ENCODE results near the gene APOO.
A peak's percentile ranks its signal among the peaks of the same experiment; 100 is the strongest.

APOO gene

GRCh38 chrX:23817979-23818336 is 89.8 kb downstream of the APOO start:
- no peak for DNase-seq (ENCODE audit: low read depth)

GRCh38 chrX:23816179-23816578 is 91.6 kb downstream of the APOO start:
- no peak for DNase-seq (ENCODE audit: low read depth)

GRCh38 chrX:23815376-23815775 is 92.4 kb downstream of the APOO start:
- no peak for DNase-seq (ENCODE audit: low read depth)

DNA sequence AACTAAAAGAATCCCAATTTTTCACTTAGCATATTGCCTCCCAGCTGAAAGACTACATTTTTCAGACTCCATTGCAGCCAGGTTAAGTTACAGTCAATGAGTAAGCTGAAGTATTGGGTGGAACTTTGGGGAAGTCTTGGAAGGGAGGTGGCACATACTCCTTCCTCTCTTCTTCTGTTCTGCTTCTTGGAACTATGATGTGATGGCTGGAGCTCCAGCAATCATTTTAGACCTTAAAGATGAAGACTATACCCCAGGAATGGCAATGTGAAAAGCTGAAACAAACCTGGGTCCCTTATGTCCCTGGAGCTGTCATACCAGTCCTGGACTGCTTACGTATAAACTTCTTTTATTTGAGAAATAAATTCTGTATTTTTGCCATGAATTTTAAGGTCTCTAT is 93.9 kb downstream of the APOO start:
- no peak for DNase-seq (ENCODE audit: low read depth)

DNA sequence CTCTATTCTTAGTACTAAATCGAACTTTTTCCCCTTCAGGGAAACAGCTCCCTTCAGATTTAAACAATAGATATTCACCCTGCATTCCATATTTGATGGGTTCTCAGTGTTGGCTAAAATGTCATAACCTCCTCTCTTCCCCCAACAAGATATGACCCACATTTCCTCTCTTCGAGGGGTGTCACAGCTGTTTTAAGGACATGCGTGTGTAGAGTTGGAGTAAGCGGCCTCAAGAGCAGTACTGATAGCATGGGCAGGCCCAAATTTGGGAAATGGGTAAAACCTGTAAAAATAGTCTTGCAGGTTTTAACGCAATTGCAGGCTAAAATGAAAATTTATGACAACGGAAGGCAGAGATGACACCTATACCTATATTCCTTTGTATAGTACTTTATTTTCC is 96.1 kb downstream of the APOO start:
- no peak for DNase-seq (ENCODE audit: low read depth)

GRCh38 chrX:23811108-23811651 is 96.6 kb downstream of the APOO start:
- DNase-seq (ENCODE audit: low read depth): no peak

- DNase-seq (ENCODE audit: low read depth): no peak
Observed at GRCh38 chrX:23810279-23810678, 97.5 kb downstream of the APOO start.

- DNase-seq (ENCODE audit: low read depth): no peak
Observed at GRCh38 chrX:23805389-23805788, 102.3 kb downstream of the APOO start.

- DNase-seq (ENCODE audit: low read depth): no peak
Observed at GRCh38 chrX:23804578-23804977, 103.2 kb downstream of the APOO start.

GRCh38 chrX:23803931-23804381 is 103.8 kb downstream of the APOO start:
- DNase-seq (ENCODE audit: low read depth): peak; percentile 69

GRCh38 chrX:23802431-23802830 is 105.3 kb downstream of the APOO start:
- DNase-seq (ENCODE audit: low read depth): no peak

GRCh38 chrX:23799469-23800065 is 108.2 kb downstream of the APOO start:
- peak; percentile 32 for DNase-seq (ENCODE audit: low read depth)

DNA sequence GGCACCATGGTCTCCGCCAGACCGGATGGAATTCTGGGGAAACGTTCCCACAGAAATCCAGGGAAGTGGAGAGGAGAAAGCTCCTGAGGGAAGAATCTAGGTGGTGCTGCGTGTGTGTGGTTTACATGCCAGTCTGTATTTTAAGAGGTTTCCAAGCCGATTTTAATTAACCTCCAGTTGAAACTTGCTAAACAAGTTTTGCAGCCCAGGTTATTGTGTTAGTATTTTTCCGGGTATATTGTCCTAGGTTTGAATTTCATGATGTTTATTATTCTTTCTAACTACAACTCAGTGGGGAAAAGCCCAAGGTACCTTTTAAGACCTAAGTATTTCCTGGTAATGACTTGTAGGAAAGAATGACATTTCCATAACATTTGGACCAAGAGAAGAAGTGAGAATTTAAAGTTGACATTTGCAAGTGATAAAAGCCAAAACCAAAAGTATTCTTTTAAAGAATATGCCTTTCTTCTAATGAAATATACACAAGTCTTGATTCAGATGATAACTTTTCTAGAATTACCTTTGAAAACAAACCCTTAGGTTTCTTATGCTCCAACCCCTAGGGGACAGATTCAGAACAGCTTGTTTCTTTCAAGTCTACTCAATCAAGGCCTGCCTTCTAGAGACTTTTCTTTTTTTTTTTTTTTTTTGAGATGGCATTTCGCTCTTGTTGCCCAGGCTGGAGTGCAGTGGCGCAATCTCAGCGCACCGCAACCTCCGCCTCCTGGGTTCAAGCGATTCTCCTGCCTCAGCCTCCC is 110.2 kb downstream of the APOO start:
- no peak for DNase-seq (ENCODE audit: low read depth)

DNA sequence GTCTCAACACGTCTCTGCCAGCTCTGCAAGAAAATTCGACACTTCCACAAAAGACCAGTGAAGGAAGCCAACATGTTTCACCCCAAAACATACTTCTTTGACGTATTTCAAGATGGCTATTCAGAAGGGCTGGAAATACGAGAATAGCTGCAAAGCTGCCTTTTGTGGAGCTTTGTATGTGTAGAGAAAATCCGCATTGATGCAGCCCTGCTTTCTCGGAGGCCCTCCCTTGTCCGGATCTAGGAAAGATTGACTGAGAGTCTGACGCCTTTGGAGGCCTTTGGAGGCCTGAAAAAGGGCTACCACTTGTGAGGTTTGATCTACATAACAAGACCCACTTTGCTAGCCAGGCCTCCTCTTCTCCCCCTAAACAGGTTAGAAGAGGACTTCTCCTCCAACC is 112.5 kb downstream of the APOO start:
- DNase-seq (ENCODE audit: low read depth): no peak

DNA sequence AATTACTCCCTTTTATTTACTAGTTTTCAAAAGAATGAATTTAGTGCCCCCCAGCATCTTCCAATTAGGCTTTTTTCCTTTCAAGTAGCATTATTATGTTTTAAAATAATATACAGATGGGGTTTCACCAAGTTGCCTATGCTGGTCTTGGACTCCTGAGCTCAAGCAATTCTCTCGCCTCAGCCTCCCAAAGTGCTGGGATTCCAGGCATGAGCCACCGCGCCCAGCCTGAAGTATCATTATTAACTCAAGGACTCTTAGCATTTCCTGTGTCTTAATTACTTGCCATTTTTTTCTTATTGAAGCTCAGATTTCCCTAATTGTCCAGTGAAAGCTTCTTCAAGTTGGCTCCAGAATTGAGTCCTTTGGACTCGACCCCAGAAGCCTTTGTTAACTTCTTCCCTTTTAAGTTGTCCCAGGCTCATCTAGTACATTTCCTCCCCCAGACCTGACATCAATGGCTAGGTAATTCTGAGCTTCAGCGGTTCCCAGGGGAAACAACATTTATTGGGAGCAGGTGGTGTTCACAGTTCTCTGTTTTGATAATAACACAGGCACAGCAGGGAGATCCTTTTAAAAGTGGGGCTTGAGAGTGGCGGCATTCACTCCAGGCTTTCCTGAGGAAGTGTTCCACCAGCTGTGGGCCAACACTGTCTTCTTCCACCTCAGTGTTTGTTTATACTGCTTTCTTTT is 114.7 kb downstream of the APOO start:
- DNase-seq (ENCODE audit: low read depth): no peak

GRCh38 chrX:23790155-23790497 is 117.6 kb downstream of the APOO start:
- DNase-seq (ENCODE audit: low read depth): no peak

GRCh38 chrX:23789386-23790154 is 118.2 kb downstream of the APOO start:
- no peak for DNase-seq (ENCODE audit: low read depth)

DNA sequence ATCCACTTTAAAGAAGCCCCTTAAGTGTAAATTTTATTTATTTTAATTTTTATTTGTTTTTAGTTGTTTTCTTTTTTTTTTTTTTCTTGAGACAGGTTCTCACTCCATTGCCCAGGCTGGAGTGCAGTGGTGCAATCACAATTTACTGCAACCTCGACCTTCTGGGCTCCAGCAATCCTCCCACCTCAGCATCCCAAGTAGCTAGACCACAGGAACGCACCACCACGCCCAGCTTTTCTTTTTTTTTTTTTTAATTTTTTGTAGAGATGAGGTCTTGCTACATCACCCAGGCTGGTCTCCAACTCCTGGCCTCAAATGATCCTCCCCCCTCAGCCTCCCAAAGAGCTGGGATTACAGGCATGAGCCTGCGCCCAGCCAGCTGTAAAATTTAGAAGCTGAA is 118.8 kb downstream of the APOO start:
- DNase-seq (ENCODE audit: low read depth): no peak

GRCh38 chrX:23788521-23788920 is 119.2 kb downstream of the APOO start:
- no peak for DNase-seq (ENCODE audit: low read depth)

- no peak for DNase-seq (ENCODE audit: low read depth)
Observed at GRCh38 chrX:23787745-23788118, 120.0 kb downstream of the APOO start.

- no peak for DNase-seq (ENCODE audit: low read depth)
Observed at GRCh38 chrX:23786268-23786815, 121.4 kb downstream of the APOO start.

DNA sequence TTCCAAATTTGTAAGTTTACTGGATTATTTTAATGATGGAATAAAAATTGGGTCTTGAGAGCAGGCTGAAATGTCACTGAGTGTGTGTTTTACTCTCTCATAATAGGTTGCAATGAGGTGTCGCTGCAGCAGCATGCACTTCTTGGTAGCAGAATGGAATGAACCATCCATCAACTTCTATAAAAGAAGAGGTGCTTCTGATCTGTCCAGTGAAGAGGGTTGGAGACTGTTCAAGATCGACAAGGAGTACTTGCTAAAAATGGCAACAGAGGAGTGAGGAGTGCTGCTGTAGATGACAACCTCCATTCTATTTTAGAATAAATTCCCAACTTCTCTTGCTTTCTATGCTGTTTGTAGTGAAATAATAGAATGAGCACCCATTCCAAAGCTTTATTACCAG is 122.2 kb downstream of the APOO start:
- DNase-seq (ENCODE audit: low read depth): no peak

Data from EH (cell line).